HG03066 (cell line): ENCODE measurements around the gene GFI1.
"Not testable (repeated sequence)": the region's sequence is repeated elsewhere in the genome, so short reads cannot be mapped to it uniquely, and the experiment has no call there.

Experiments
- ATAC-seq: cut with Tn5 transposase; IDR thresholded peaks from one replicate; pipeline ENCODE4 v1.9.1; 2021; ENCODE audit warnings: low read depth; ENCODE audit not compliant: unreplicated experiment

GFI1 gene

GRCh38 chr1:92486251-92487077, at the start of gene GFI1:
GFI1 (minus strand) TSS chr1:92486925; CDS start chr1:92483487, 3,438 bp downstream.
- ATAC-seq = peak; percentile 18

- not testable (repeated sequence) for ATAC-seq
Observed at GRCh38 chr1:92532371-92532770, 45.6 kb upstream of the GFI1 start.

- ATAC-seq = not testable (repeated sequence)
Observed at GRCh38 chr1:92531939-92532338, 45.2 kb upstream of the GFI1 start.

GRCh38 chr1:92527670-92528069, 40.9 kb upstream of the GFI1 start:
- no peak for ATAC-seq

- not testable (repeated sequence) for ATAC-seq
Observed at GRCh38 chr1:92524944-92525590, 38.3 kb upstream of the GFI1 start.

- no peak for ATAC-seq
Observed at GRCh38 chr1:92519043-92519442, 32.3 kb upstream of the GFI1 start.

GRCh38 chr1:92516574-92516973, 29.8 kb upstream of the GFI1 start:
- no peak for ATAC-seq

GRCh38 chr1:92515796-92516201, 29.1 kb upstream of the GFI1 start:
- ATAC-seq = no peak

- ATAC-seq = no peak
Observed at GRCh38 chr1:92511541-92511940, 24.8 kb upstream of the GFI1 start.

- ATAC-seq = no peak
Observed at GRCh38 chr1:92509619-92510018, 22.9 kb upstream of the GFI1 start.

GRCh38 chr1:92505015-92505692, 18.4 kb upstream of the GFI1 start:
- ATAC-seq = no peak

- no peak for ATAC-seq
Observed at GRCh38 chr1:92504291-92505014, 17.7 kb upstream of the GFI1 start.

- ATAC-seq = no peak
Observed at GRCh38 chr1:92503926-92504285, 17.2 kb upstream of the GFI1 start.

- ATAC-seq = no peak
Observed at GRCh38 chr1:92503043-92503925, 16.6 kb upstream of the GFI1 start.

- peak; percentile 50 for ATAC-seq
Observed at GRCh38 chr1:92502247-92502646, 15.5 kb upstream of the GFI1 start.

- no peak for ATAC-seq
Observed at GRCh38 chr1:92500552-92500951, 13.8 kb upstream of the GFI1 start.

GRCh38 chr1:92495392-92496063, 8.8 kb upstream of the GFI1 start:
- ATAC-seq = no peak

GRCh38 chr1:92494485-92495141, 7.9 kb upstream of the GFI1 start:
- ATAC-seq = no peak

GRCh38 chr1:92493139-92493538, 6.4 kb upstream of the GFI1 start:
- ATAC-seq = no peak
